K562 (cell line): Measurements from ENCODE around the gene ITPKB. TPM values are rescaled to one million over a fixed set of nuclear protein-coding genes. Genes with fewer than 3 reads are reported as not detected.

Source experiments
- BHLHE40 ChIP-seq: IDR thresholded peaks from 2 replicates; pipeline ENCODE4 v1.6.1; 2011; ENCODE audit warnings: low read length, improper control_type of control experiment
- CBFA2T2 ChIP-seq: fragments of 450-650 bp; conservative IDR thresholded peaks from 2 replicates; pipeline ENCODE4 v1.6.1; 2017; ENCODE audit warnings: mild to moderate bottlenecking
- CHD4 ChIP-seq: fragments of 200-600 bp; sonication (generic); IDR thresholded peaks from 3 replicates; pipeline ENCODE4 v1.6.1; 2012; ENCODE audit warnings: low read depth, mild to moderate bottlenecking, mixed read lengths, low read length, inconsistent platforms; ENCODE audit not compliant: insufficient read depth, insufficient replicate concordance, poor library complexity, severe bottlenecking
- FOXP1 ChIP-seq: sonication (generic); formaldehyde crosslinking; IDR thresholded peaks from 2 replicates; pipeline ENCODE4 v1.8.0; 2022; ENCODE audit warnings: mild to moderate bottlenecking, missing genetic modification reagents
- HDAC8 ChIP-seq: fragments of 450-650 bp; IDR thresholded peaks from 2 replicates; pipeline ENCODE4 v1.6.1; 2016; ENCODE audit warnings: mild to moderate bottlenecking, missing genetic modification characterization, moderate library complexity, missing compliant biosample characterization
- MBD1 ChIP-seq: fragments of 250-450 bp; sonication (Bioruptor Pico); IDR thresholded peaks from 2 replicates; pipeline ENCODE4 v1.8.0; 2022; ENCODE audit warnings: inconsistent platforms
- NFIC ChIP-seq: fragments of 450-650 bp; IDR thresholded peaks from 2 replicates; pipeline ENCODE4 v1.6.1; 2017; ENCODE audit warnings: mild to moderate bottlenecking, inconsistent platforms
- RAD51 ChIP-seq: fragments of 450-650 bp; IDR thresholded peaks from 2 replicates; pipeline ENCODE4 v1.7.1; 2016; ENCODE audit warnings: low read depth, mild to moderate bottlenecking, borderline replicate concordance
- RBM17 ChIP-seq: fragments of 200-400 bp; formaldehyde crosslinking; IDR thresholded peaks from 2 replicates; pipeline ENCODE4 v1.6.1; 2017; ENCODE audit warnings: low read depth, mild to moderate bottlenecking, low read length, borderline replicate concordance
- SMARCE1 ChIP-seq: fragments of 450-650 bp; IDR thresholded peaks from 2 replicates; pipeline ENCODE4 v1.7.1; 2016; ENCODE audit warnings: mild to moderate bottlenecking
- TFAP4 ChIP-seq: sonication (generic); formaldehyde crosslinking; IDR thresholded peaks from 2 replicates; pipeline ENCODE4 v1.8.0; 2022; ENCODE audit warnings: missing genetic modification reagents, mild to moderate bottlenecking, moderate library complexity, borderline replicate concordance
- USF1 ChIP-seq: sonication (generic); formaldehyde crosslinking; IDR thresholded peaks from 2 replicates; pipeline ENCODE4 v1.9.0; 2022; ENCODE audit warnings: mild to moderate bottlenecking, missing genetic modification reagents
- ZNF280B ChIP-seq: fragments of 250-450 bp; sonication (Bioruptor Pico); IDR thresholded peaks from 2 replicates; pipeline ENCODE4 v1.5.1; 2021; ENCODE audit warnings: mild to moderate bottlenecking
- ZNF316 ChIP-seq: fragments of 450-650 bp; IDR thresholded peaks from 2 replicates; pipeline ENCODE4 v1.6.1; 2016
- ZNF407 ChIP-seq: fragments of 450-650 bp; IDR thresholded peaks from 2 replicates; pipeline ENCODE4 v1.6.1; 2016; ENCODE audit warnings: low read depth
- polyA plus RNA-seq, 8 experiments: library from polyadenylated mRNA; depleted of rRNA in 4 of 8; stranded (reverse) in 5 of 8; unstranded in 3 of 8; fragments of >200 nt; fragmentation: Nextera tagmentation in 2 of 8; fragmentation: Illumina TruSeq in 1 of 8; extraction: Ambion mirVana in 2 of 8; extraction: Trizol in 1 of 8; gene quantifications; 2 replicates each; pipeline versions ENCODE4 v1.2.1 to v1.2.3, GENCODE V29; 2011 to 2014; ENCODE audit warnings: inconsistent platforms in 1 of 8, missing spikeins in 1 of 8
- total RNA-seq, 7 experiments: library from RNA; depleted of rRNA in 6 of 7; stranded (reverse); fragments of >200 nt in 6 of 7; fragmentation: Illumina TruSeq in 2 of 7; extraction: Trizol in 2 of 7; gene quantifications; 2 replicates each; pipeline versions ENCODE4 v1.2.1 to v1.2.3, GENCODE V29; 2011 to 2021; ENCODE audit warnings: low replicate concordance in 1 of 7

Gene ITPKB
- total and polyA plus RNA-seq, 9 of the 15 experiments (the other 6 are each of a cell fraction or from before 2014, with no cell fraction given), result 0.01 to 0.22 TPM; not detected in 7

- no peak for TF ChIP-seq RBM17
- TF ChIP-seq HDAC8 (tag), result no peak
- TF ChIP-seq ZNF407, result no peak
- peak; percentile 74 for TF ChIP-seq USF1
- TF ChIP-seq ZNF280B (CRISPR knock-in tag), result no peak
- TF ChIP-seq BHLHE40, result peak; percentile 76
- no peak for TF ChIP-seq SMARCE1
- no peak for TF ChIP-seq TFAP4 (CRISPR knock-in tag)
- TF ChIP-seq CBFA2T2, result 0 out of 2 replicates have a peak, but pooled peaks have one; percentile 19
- 0 out of 2 replicates have a peak, but pooled peaks have one; percentile 16 for TF ChIP-seq RAD51
- TF ChIP-seq NFIC, result no peak
- peak; percentile 60 for TF ChIP-seq ZNF316
- no peak for TF ChIP-seq FOXP1 (CRISPR knock-in tag)
- TF ChIP-seq CHD4, result no peak
- no peak for TF ChIP-seq MBD1 (CRISPR knock-in tag)
Measured at GRCh38 chr1:226662642-226663326, 76.3 kb downstream of the ITPKB start (continued).
